ENCODE data around the gene CNPY3.
"Not testable (repeated sequence)": the region's sequence is repeated elsewhere in the genome, so short reads cannot be mapped to it uniquely, and the experiment has no call there.

CNPY3 gene

DNA sequence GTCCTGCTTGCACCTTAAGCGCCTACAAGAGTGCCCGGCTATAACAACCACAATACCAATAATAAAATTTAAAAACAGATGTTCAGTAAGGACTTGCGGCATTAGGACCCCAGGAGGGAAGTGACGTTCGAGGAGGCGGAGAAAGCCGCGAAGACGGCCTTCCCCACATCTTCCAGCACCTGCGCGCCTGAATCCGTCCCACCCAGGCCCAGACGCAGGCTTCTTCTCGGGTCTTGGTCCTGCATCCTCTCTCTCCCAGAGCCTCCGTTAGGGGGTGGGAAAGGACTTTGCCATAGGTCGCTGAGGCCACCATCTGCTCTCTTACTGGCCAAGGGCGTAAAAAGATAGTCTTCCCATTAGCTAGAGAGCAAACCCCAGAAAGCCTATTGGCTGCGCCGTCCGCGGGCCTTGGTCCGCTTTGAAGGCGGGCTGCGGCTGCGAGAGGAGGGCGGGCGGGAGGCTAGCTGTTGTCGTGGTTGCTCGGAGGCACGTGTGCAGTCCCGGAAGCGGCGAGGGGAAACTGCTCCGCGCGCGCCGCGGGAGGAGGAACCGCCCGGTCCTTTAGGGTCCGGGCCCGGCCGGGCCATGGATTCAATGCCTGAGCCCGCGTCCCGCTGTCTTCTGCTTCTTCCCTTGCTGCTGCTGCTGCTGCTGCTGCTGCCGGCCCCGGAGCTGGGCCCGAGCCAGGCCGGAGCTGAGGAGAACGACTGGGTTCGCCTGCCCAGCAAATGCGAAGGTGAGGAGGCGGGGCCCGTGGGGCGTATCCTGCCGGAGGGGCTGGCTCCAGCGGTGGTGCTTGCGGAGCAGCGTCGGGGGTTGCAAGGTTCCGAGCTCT, at the start of gene CNPY3:
Gene CNPY3, plus strand, starts transcription at position 495 of the 835 bp plus-strand sequence. Its CDS starts 91 bp downstream, at position 586.
- Mint-ChIP-seq H3K9me3 (no peaks in the 10 kb centered on the region), H3K36me3 (ENCODE audit: low read depth) (peaks cover 29% of the 10 kb centered on the region), H3K27me3 (ENCODE audit: low read depth) (no peaks in the 10 kb centered on the region), H3K27ac (peak within 1 kb of the TSS; percentile 98), H3K4me3 (peak within 1 kb of the TSS; percentile 97), H3K4me1 (ENCODE audit: low read depth) (peaks cover 31% of the 10 kb centered on the region)

DNA sequence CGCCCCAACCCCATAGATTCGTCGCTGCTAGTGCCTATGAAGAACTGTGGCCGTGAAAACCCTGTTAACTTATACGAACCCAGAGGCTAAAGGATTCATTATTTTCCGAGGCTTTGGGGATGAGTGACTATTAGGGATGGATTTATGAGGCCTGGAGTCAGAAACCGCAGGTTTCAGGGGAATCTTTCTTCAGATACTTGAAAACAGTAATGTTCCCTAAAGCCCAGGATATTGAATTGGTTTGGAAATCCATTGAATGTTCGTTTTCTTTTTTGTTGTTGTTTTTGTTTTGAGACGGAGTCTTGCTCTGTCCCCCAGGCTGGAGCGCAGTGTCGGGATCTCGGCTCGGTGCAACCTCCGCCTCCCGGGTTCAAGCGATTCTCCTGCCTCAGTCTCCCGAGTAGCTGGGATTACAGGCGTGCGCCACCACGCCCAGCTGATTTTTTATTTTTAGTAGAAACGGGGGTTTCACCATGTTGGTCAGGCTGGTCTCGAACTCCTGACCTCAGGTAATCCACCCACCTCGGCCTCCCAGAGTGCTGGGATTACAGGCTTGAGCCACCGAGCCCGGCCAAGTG, 49.0 kb upstream of the CNPY3 start:
- Mint-ChIP-seq H3K27ac (peak overlapping the region; percentile 99), H3K4me3 (peak overlapping the region; percentile 99), H3K36me3 (ENCODE audit: low read depth) (peaks cover 25% of the 10 kb centered on the region)
- not testable (repeated sequence) for H3K4me1 Mint-ChIP-seq (ENCODE audit: low read depth); H3K27me3 Mint-ChIP-seq (ENCODE audit: low read depth); H3K9me3 Mint-ChIP-seq

DNA sequence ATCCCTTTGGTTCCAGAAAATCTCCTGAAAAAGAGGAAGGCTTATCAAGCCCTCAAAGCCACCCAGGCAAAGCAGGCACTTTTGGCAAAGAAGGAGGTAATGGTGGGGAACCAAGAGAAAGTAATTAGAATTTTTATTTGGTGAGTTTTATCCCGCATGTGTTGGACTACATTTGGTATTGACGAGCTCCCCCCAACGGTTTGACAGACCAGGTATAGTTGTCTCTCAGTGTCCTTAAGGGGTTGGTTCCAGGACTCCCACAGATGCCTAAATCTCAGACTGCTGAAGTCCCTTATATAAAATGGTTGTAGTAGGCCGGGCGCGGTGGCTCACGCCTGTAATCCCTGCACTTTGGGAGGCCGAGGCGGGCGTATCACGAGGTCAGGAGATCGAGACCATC, 48.4 kb upstream of the CNPY3 start:
- peaks cover 29% of the 10 kb centered on the region for H3K36me3 Mint-ChIP-seq (ENCODE audit: low read depth)
- not testable (repeated sequence) for H3K27me3 Mint-ChIP-seq (ENCODE audit: low read depth); H3K9me3 Mint-ChIP-seq; H3K4me1 Mint-ChIP-seq (ENCODE audit: low read depth)
- H3K27ac Mint-ChIP-seq, result peak overlapping the region; percentile 99
- H3K4me3 Mint-ChIP-seq, result peak overlapping the region; percentile 99

- Mint-ChIP-seq H3K4me3 (no peak overlapping the region), H3K9me3 (no peaks in the 10 kb centered on the region), H3K27ac (no peak overlapping the region), H3K4me1 (ENCODE audit: low read depth) (peaks cover 12% of the 10 kb centered on the region), H3K27me3 (ENCODE audit: low read depth) (no peaks in the 10 kb centered on the region), H3K36me3 (ENCODE audit: low read depth) (peaks cover 34% of the 10 kb centered on the region)
Measured at GRCh38 chr6:42885702-42886101, 43.6 kb upstream of the CNPY3 start.

DNA sequence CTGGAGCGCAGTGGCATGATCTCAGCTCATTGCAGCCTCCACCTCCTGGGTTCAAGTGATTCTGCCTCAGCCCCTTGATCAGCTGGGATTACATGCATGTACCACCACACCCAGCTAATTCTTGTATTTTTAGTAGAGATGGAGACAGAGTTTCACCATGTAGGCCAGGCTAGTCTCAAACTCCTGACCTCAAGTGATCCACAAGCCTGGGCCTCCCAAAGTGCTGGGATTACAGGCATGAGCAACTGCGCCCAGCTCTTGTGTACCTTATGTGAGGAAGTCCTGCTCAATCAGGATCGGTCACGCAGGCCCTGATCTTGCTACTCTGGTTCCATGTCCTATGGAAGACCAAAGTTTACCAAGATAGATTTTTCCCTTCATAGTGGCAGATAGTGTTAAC, 41.1 kb upstream of the CNPY3 start:
- H3K4me3 Mint-ChIP-seq; H3K27ac Mint-ChIP-seq; H3K9me3 Mint-ChIP-seq; H3K27me3 Mint-ChIP-seq (ENCODE audit: low read depth): not testable (repeated sequence)
- H3K4me1 Mint-ChIP-seq (ENCODE audit: low read depth), result peaks cover 15% of the 10 kb centered on the region
- H3K36me3 Mint-ChIP-seq (ENCODE audit: low read depth), result peaks cover 31% of the 10 kb centered on the region

DNA sequence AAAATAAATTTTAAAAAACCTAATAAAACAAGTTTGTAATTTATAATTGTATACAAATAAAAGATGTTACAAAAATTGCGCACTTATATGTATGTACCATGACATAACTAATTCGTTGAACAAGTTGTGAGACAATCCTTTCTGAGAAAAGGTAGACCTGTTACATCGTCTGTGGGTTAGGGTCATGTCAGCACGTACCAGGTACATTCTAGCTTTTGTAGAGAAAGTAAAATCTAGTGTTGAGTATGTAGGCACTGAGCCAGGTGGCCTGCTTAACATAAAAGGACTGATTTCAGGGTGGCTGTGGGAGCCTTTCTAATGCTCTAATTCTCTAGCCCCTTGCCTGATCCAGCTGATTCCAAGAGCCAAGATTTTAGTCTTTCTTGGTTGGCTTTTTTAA, 39.5 kb upstream of the CNPY3 start:
- Mint-ChIP-seq H3K4me3 (peak overlapping the region; percentile 92), H3K27ac (peak overlapping the region; percentile 92), H3K9me3 (no peaks in the 10 kb centered on the region), H3K36me3 (ENCODE audit: low read depth) (peaks cover 18% of the 10 kb centered on the region), H3K4me1 (ENCODE audit: low read depth) (peaks cover 14% of the 10 kb centered on the region), H3K27me3 (ENCODE audit: low read depth) (no peaks in the 10 kb centered on the region)

DNA sequence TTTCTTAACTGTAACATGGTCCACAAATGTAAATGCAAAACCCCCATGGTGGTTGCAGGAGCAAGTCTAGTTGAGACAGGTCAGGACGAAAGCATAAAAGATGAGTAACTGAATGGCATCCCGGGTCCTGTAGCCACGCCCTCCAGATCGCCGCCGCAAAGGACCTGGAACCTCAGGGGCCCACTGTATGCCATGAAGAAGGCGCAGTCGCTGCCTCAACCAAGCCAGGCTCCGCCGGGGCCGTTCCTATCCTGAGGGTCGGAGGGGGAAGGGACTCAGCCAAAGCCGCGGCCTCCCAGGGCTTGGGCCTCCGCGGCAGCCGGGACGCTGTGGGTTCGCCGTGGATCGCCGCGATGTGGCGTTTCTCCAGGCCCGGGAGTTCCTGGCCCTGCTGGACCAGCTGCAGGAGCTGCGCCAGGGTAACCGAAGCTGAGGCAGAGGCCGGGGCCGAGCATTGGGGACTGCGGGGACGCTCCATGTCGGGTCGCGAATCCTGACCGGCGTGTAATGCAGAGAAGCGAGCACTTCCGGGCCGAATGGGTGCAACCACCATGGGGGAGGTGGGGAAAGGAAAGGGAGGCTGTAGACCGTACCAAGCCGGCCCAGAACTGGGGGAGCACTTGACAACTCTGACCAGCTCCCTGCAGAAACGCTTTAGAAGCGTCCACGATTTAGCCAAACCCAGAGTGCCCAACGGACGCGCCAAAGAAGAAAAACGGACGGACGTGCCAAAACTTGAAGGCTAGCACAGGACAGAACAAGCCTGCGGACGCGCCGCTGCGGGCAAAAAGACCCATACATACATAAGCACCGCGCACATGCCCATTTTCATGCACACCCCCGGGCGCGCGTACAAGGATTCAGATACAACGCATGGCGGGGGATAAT, 38.7 kb upstream of the CNPY3 start:
- peaks cover 14% of the 10 kb centered on the region for H3K4me1 Mint-ChIP-seq (ENCODE audit: low read depth)
- peak overlapping the region; percentile 92 for H3K27ac Mint-ChIP-seq

DNA sequence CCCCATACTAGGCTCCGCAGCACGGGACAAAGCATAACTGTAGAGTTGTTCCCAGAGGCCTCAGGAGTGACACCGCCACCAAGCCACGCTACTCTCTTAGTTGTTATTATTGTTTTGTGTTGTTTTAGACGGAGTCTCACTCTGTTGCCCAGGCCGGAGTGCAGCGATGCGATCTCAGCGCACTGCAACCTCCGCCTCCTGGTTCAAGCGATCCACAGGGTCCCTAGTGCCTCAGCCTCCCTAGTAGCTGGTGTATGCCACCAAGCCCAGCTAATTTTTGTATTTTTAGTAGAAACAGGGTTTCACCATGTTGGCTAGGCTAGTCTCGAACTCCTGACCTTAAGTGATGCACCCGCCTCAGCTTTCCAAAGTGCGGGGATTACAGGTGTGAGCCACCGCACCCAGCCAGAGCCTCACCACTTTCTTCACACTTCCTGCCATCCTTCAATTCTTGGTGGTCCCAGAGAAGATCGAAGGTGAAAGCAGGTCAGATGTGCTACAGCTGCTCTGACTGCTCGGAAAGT, 38.0 kb upstream of the CNPY3 start:
- H3K27me3 Mint-ChIP-seq (ENCODE audit: low read depth), result no peaks in the 10 kb centered on the region
- peaks cover 14% of the 10 kb centered on the region for H3K4me1 Mint-ChIP-seq (ENCODE audit: low read depth)
- no peaks in the 10 kb centered on the region for H3K9me3 Mint-ChIP-seq
- H3K27ac Mint-ChIP-seq, result peak overlapping the region; percentile 92
- H3K4me3 Mint-ChIP-seq, result peak overlapping the region; percentile 92
- peaks cover 10% of the 10 kb centered on the region for H3K36me3 Mint-ChIP-seq (ENCODE audit: low read depth)

More for the DNA sequence above, 38.7 kb upstream of the CNPY3 start:
- peaks cover 17% of the 10 kb centered on the region for H3K36me3 Mint-ChIP-seq (ENCODE audit: low read depth)
- no peaks in the 10 kb centered on the region for H3K27me3 Mint-ChIP-seq (ENCODE audit: low read depth)
- H3K4me3 Mint-ChIP-seq, result peak overlapping the region; percentile 92
- H3K9me3 Mint-ChIP-seq, result no peaks in the 10 kb centered on the region

DNA sequence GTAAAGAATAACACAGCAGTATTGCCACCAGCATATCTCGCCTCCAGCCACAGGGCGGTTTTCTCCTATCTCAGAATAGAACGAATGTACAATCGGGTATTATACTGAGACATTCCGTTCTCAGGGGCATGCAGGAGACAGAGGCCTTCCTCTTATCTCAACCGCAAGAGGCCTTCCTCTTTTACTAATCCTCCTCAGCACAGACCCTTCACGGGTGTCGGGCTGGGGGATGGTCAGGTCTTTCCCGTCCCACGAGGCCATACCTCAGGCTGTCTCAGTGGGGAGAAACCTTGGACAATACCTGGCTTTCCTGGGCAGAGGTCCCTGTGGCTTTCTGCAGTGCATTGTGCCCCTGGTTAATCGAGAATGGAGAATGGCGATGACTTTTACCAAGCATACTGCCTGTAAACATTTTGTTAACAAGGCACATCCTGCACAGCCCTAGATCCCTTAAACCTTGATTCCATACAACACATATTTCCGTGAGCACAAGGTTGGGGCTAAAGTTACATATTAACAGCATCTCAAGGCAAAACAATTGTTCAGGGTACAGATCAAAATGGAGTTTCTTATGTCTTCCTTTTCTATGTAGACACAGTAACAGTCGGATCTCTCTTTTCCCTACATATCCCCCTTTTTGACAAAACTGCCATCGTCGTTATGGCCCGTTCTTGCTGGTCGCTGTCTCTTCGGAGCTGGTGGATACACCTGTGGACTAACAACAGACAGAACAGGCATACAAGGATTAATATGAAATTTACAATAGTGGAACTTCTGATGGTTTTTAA, 35.0 kb upstream of the CNPY3 start:
- H3K9me3 Mint-ChIP-seq; H3K27me3 Mint-ChIP-seq (ENCODE audit: low read depth); H3K36me3 Mint-ChIP-seq (ENCODE audit: low read depth); H3K27ac Mint-ChIP-seq; H3K4me3 Mint-ChIP-seq: not testable (repeated sequence)
- H3K4me1 Mint-ChIP-seq (ENCODE audit: low read depth), result peaks cover 17% of the 10 kb centered on the region

GRCh38 chr6:42896178-42896719, 33.0 kb upstream of the CNPY3 start:
- Mint-ChIP-seq H3K4me3 (no peak overlapping the region), H3K4me1 (ENCODE audit: low read depth) (peaks cover 7% of the 10 kb centered on the region), H3K27ac (no peak overlapping the region), H3K9me3 (no peaks in the 10 kb centered on the region), H3K27me3 (ENCODE audit: low read depth) (peaks cover 5% of the 10 kb centered on the region), H3K36me3 (ENCODE audit: low read depth) (no peaks in the 10 kb centered on the region)

DNA sequence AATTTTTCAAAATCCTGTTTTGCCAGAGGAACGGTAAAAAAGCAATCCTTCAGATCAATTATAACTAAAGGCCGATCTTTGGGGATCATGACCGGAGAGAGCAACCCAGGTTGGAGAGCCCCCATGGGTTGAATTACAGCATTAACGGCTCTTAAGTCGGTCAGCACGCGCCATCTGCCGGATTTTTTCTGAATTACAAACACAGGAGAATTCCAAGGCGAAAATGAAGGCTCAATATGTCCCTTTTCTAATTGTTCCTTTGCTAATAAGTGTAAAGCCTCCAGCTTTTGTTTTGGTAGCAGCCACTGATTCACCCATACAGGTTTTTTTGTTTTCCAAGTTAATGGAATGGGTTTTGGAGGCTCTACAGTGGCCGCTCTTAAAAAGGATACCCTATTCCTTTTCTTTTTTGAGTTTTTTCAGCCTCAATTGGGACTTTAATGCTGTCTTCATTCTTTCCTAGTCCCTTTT, 30.4 kb upstream of the CNPY3 start:
- no peak overlapping the region for H3K27ac Mint-ChIP-seq
- H3K4me3 Mint-ChIP-seq, result no peak overlapping the region
- no peaks in the 10 kb centered on the region for H3K9me3 Mint-ChIP-seq
- H3K4me1 Mint-ChIP-seq (ENCODE audit: low read depth), result peaks cover 15% of the 10 kb centered on the region
- no peaks in the 10 kb centered on the region for H3K36me3 Mint-ChIP-seq (ENCODE audit: low read depth)
- peaks cover 5% of the 10 kb centered on the region for H3K27me3 Mint-ChIP-seq (ENCODE audit: low read depth)

DNA sequence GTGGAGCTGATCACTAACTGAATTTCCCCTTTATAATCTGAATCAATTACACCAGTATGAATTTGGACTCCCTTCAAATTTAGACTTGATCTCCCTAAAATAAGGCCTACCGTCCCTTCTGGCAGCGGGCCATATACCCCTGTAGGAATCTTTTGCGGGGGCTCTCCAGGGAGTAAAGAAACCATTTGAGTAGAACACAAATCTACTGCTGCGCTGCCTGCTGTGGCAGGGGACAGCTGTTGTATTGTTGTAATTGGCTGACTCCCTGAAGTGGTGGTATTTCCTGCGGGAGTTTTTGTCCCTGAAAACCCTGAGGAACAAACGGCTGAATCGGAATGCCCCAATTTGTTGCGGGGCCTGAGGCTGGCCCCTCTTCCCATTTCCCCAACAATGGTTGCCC, 29.4 kb upstream of the CNPY3 start:
- Mint-ChIP-seq H3K36me3 (ENCODE audit: low read depth) (no peaks in the 10 kb centered on the region), H3K27me3 (ENCODE audit: low read depth) (peaks cover 5% of the 10 kb centered on the region), H3K4me1 (ENCODE audit: low read depth) (peaks cover 15% of the 10 kb centered on the region), H3K27ac (no peak overlapping the region), H3K9me3 (no peaks in the 10 kb centered on the region), H3K4me3 (no peak overlapping the region)

DNA sequence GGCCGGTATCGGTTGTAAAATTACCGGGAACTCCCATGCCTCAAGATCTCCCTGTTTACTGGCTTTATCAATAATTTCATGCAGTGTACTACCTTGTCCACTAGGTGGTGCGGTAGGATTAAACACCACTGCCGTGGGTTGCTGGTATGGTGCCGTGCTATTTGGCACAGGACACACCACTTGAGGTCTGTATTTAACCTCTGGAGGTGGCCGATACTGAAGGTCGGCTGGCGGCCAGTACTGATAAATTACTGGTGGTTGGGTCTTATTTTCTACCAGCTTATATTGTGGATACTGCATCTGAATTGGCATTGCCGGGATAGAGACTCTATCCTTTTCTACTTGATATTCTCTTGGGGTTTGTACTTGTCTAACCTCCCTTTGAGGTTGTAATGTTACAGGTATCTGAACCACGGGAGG, 27.7 kb upstream of the CNPY3 start:
- H3K27ac Mint-ChIP-seq, result no peak overlapping the region
- H3K27me3 Mint-ChIP-seq (ENCODE audit: low read depth), result peaks cover 5% of the 10 kb centered on the region
- no peaks in the 10 kb centered on the region for H3K9me3 Mint-ChIP-seq
- no peak overlapping the region for H3K4me3 Mint-ChIP-seq
- H3K4me1 Mint-ChIP-seq (ENCODE audit: low read depth), result peaks cover 15% of the 10 kb centered on the region
- no peaks in the 10 kb centered on the region for H3K36me3 Mint-ChIP-seq (ENCODE audit: low read depth)
